HepG2 (cell line): Measurements from ENCODE around the gene UBTF. TPM values are rescaled to one million over a fixed set of nuclear protein-coding genes. Genes with fewer than 3 reads are reported as not detected.

ENCODE experiments used
- ATAC-seq: fragments of 200-7000 bp; cut with Tn5 transposase; 3 replicates; pipeline ENCODE4 v1.9.1; 2020; ENCODE audit warnings: mild to moderate bottlenecking, moderate library complexity
- BruUV-seq: library from RNA; stranded (reverse); fragments of 400-500 nt; replicated peaks from 2 replicates; lab custom pipeline; 2021; lab: Mats Ljungman, UMichigan
- CTCF ChIA-PET: fragments of 300-600 bp; formaldehyde crosslinking; extraction: SDS; loops from one replicate; lab custom pipeline; 2021; ENCODE audit warnings: low total read pairs, inconsistent platforms, low intra/inter-chr PET ratio; lab: Yijun Ruan, JAX
- POLR2A ChIA-PET: fragments of 350-600 bp; sonication (Branson Sonifier 250); formaldehyde crosslinking; loops from one replicate; lab custom pipeline; 2020; ENCODE audit warnings: antibody characterized with exemption, inconsistent platforms; lab: Yijun Ruan, JAX
- DNase-seq: peaks from one replicate; pipeline ENCODE4 v3.0.0-alpha.2; 2015; ENCODE audit warnings: low spot score
- FAIRE-seq: peaks from 3 replicates; lab custom pipeline; 2011; peaks lifted over from hg19 to GRCh38; lab: Jason Lieb, UNC
- H2AFZ ChIP-seq: one replicate; pipeline ENCODE4 v1.6.1; 2011; ENCODE audit warnings: low read length, inconsistent platforms
- H3K27ac ChIP-seq: fragments of 300-600 bp; 3 replicates; pipeline ENCODE4 v1.8.0; 2011; ENCODE audit warnings: mixed run types, mild to moderate bottlenecking, mixed read lengths, low read length, inconsistent platforms; ENCODE audit not compliant: insufficient read depth; ENCODE audit errors: extremely low read length
- H3K27me3 ChIP-seq, 2 experiments: fragments of 200-600 bp in 1 of 2; 2 replicates in 1 of 2; 3 replicates in 1 of 2; pipeline versions ENCODE4 v1.6.0 to v1.8.0; 2011; ENCODE audit warnings: low read length in 2 of 2, mild to moderate bottlenecking in 2 of 2, moderate library complexity in 2 of 2, inconsistent platforms in 1 of 2; ENCODE audit not compliant: insufficient read depth in 2 of 2, control insufficient read depth in 1 of 2
- H3K36me3 ChIP-seq, 2 experiments: fragments of 200-600 bp in 1 of 2; replicated peaks in 1 of 2; 2 replicates in 1 of 2; 3 replicates in 1 of 2; pipeline versions ENCODE4 v1.5.1 to v1.8.0; 2011; ENCODE audit warnings: low read length in 2 of 2, inconsistent platforms in 1 of 2; ENCODE audit not compliant: insufficient read depth in 2 of 2, control insufficient read depth in 1 of 2
- H3K4me1 ChIP-seq: 2 replicates; pipeline ENCODE4 v1.5.1; 2012; ENCODE audit warnings: low read length, inconsistent platforms; ENCODE audit not compliant: insufficient read depth
- H3K4me2 ChIP-seq: 2 replicates; pipeline ENCODE4 v1.6.0; 2011; ENCODE audit warnings: low read depth, low read length, inconsistent platforms
- H3K4me3 ChIP-seq, 3 experiments: fragments of 200-600 bp in 1 of 3; sonication (generic), shearing (Covaris generic) in 1 of 3; replicated peaks in 1 of 3; 2 replicates each; pipeline ENCODE4 v1.5.1; 2011 to 2016; ENCODE audit warnings: low read length in 3 of 3, inconsistent platforms in 2 of 3, low read depth in 2 of 3, mild to moderate bottlenecking in 2 of 3, control low read depth in 1 of 3, mixed read lengths in 1 of 3; ENCODE audit not compliant: insufficient read depth in 1 of 3
- H3K79me2 ChIP-seq: one replicate; pipeline ENCODE4 v1.6.1; 2011; ENCODE audit warnings: low read length, inconsistent platforms; ENCODE audit not compliant: insufficient read depth
- H3K9ac ChIP-seq: 2 replicates; pipeline ENCODE4 v1.6.0; 2011; ENCODE audit warnings: mild to moderate bottlenecking, low read depth, low read length, inconsistent platforms; ENCODE audit not compliant: insufficient read depth
- H3K9me3 ChIP-seq: 2 replicates; pipeline ENCODE4 v1.5.1; 2012; ENCODE audit warnings: mild to moderate bottlenecking, low read length
- H4K20me1 ChIP-seq: 2 replicates; pipeline ENCODE4 v1.6.0; 2011; ENCODE audit warnings: inconsistent platforms, mild to moderate bottlenecking, low read length, moderate library complexity; ENCODE audit not compliant: insufficient read depth
- ATAD3A ChIP-seq: sonication (generic); formaldehyde crosslinking; IDR thresholded peaks from 2 replicates; pipeline ENCODE4 v1.4.0; 2020; ENCODE audit warnings: missing genetic modification reagents
- ZNF30 ChIP-seq: sonication (generic); formaldehyde crosslinking; IDR thresholded peaks from 2 replicates; pipeline ENCODE4 v1.5.0; 2020; ENCODE audit warnings: mild to moderate bottlenecking, missing genetic modification reagents
- ZNF605 ChIP-seq: sonication (generic); formaldehyde crosslinking; IDR thresholded peaks from 2 replicates; pipeline ENCODE4 v1.8.0; 2022; ENCODE audit warnings: mild to moderate bottlenecking, missing genetic modification reagents
- ZNF781 ChIP-seq: sonication (generic); formaldehyde crosslinking; IDR thresholded peaks from 2 replicates; pipeline ENCODE4 v1.5.1; 2020; ENCODE audit warnings: borderline replicate concordance, mild to moderate bottlenecking, missing genetic modification reagents; ENCODE audit errors: not compliant biosample characterization
- ZNF878 ChIP-seq: sonication (generic); formaldehyde crosslinking; IDR thresholded peaks from 2 replicates; pipeline ENCODE4 v1.8.1; 2023; ENCODE audit warnings: mild to moderate bottlenecking, missing genetic modification reagents, moderate library complexity
- WGBS: methylation state at CpG from one replicate; pipeline ENCODE4 v1.1.6; 2017; ENCODE audit warnings: low lambda C conversion rate; 5-methylcytosine and 5-hydroxymethylcytosine counted together
- in situ Hi-C: cut with HindIII; loops from 2 replicates; pipeline ENCODE4 v1.10.0; 2017; ENCODE audit warnings: low pct_unique_long_range_greater_than_20kb; ENCODE audit not compliant: extremely low pct_ligation_motif_present
- intact Hi-C: fragments of 100-400 bp; cut with micrococcal nuclease; formaldehyde crosslinking; loops from one replicate; pipeline ENCODE4 v1.10.0; 2022; ENCODE audit not compliant: unreplicated experiment
- polyA plus RNA-seq, 8 experiments: library from polyadenylated mRNA; depleted of rRNA in 3 of 8; stranded (reverse) in 7 of 8; unstranded in 1 of 8; fragments of >200 nt; fragmentation: Illumina TruSeq in 4 of 8; extraction: Trizol in 4 of 8; gene quantifications; 2 replicates each; pipeline versions ENCODE4 v1.2.1 to v1.2.3, GENCODE V29; 2011 to 2016; ENCODE audit warnings: low read depth in 4 of 8, missing spikeins in 1 of 8, mixed read lengths in 1 of 8; ENCODE audit not compliant: insufficient read depth in 1 of 8
- total RNA-seq, 5 experiments: library from RNA; depleted of rRNA; stranded (reverse); fragments of >200 nt; fragmentation: Illumina TruSeq; extraction: Trizol; gene quantifications; 2 replicates each; pipeline ENCODE4 v1.2.3, GENCODE V29; 2016; ENCODE audit warnings: low read depth in 1 of 5
- TF ChIP-seq, protein P1 (sequence below): IDR thresholded peaks from 2 replicates; pipeline ENCODE4 v1.6.1; 2018; ENCODE audit warnings: missing genetic modification reagents, mild to moderate bottlenecking, missing compliant biosample characterization
- TF ChIP-seq, protein P2 (sequence below), 2 experiments: IDR thresholded peaks; 2 replicates each; pipeline ENCODE4 v1.6.1; 2011 to 2012; ENCODE audit warnings: low read length in 2 of 2, borderline replicate concordance in 1 of 2, low read depth in 1 of 2, mild to moderate bottlenecking in 1 of 2, moderate library complexity in 1 of 2
- TF ChIP-seq, protein P3 (sequence below): sonication (generic); formaldehyde crosslinking; IDR thresholded peaks from 2 replicates; pipeline ENCODE4 v1.8.0; 2022; ENCODE audit warnings: missing genetic modification reagents, mild to moderate bottlenecking, moderate library complexity, borderline replicate concordance
- TF ChIP-seq, protein P4 (sequence below): sonication (generic); formaldehyde crosslinking; IDR thresholded peaks from 2 replicates; pipeline ENCODE4 v1.8.0; 2022; ENCODE audit warnings: mild to moderate bottlenecking, missing genetic modification reagents; ENCODE audit not compliant: insufficient replicate concordance

Gene UBTF
- total and polyA plus RNA-seq, 2 of the 13 experiments (the other 11 are each of a cell fraction or from before 2014, with no cell fraction given): 15.2 to 60.9 TPM

DNA sequence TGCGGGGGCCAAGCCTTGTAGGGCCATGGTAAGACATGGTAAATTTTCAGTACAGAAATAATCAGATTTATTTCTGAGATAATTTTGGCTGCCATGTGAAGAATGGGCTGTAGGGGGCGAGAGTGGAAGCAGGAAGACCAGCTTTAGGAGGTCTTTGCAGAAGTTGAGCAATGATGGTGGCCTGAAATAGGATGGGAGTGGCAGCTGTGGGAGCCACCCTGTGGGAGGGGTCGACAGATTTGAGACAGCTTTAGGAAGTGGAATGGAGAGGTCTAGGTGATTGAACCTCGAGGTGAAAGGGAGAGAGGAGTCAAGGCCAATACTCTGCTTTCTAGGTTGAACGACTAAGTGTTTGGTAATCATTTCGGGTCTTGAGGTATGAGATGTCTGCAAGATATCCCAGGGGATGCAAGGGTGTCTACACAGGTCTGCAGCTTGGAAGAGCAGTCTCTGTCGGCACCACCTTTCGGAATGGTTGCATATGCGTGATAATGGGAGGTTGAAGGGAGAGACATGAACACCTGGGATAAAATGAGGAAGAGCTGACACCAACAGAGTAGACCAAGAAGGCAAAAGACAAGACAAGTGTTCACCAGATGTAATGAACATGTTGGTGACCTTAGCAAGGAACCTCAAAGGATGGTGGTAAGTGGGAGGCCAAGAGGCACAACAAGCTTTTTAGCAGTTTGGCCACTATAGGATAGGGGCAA is 15.6 kb downstream of the UBTF start:
- 51% methylated on average over 9 of the region's 9 CpGs for WGBS
- ATAC-seq: no peak; the same call in 2 of the 3 replicates
- Histone ChIP-seq H2AFZ (no peak overlapping the region), H4K20me1 (no peaks in the 10 kb centered on the region), H3K79me2 (peaks cover under 1% of the 10 kb centered on the region), H3K4me1 (peaks cover 27% of the 10 kb centered on the region), H3K27ac (no peak overlapping the region), H3K9ac (no peak overlapping the region), H3K27me3 (no peaks in the 10 kb centered on the region; a peak in 1 of 5 replicates), H3K4me3 (no peak overlapping the region), H3K9me3 (no peaks in the 10 kb centered on the region), H3K36me3 (peaks cover 7 to 17% of the 10 kb centered on the region in 2 experiments; a peak in 4 of 5 replicates), H3K4me2 (no peak overlapping the region)
- peak; percentile 96 for FAIRE-seq
- CTCF ChIA-PET: interaction anchor here (1.2 to 1.9 kb wide), 4 partner anchors 14 to 147 kb away, joined by 5 to 13 read pairs (median 5); partner anchors contain the start of gene GRN
- POLR2A ChIA-PET: interaction anchor here (0.6 to 1.1 kb wide), 6 partner anchors 8 to 142 kb away, joined by 3 to 8 read pairs (median 4); partner anchors contain the start of gene TMUB2
- in situ Hi-C loops: no loop called here
- BruUV-seq: no TSS peak
- intact Hi-C loops: loop anchor here (2.0 to 5.0 kb wide), 2 partner anchors 15 to 123 kb away; partner anchors contain the start of gene UBTF
- DNase-seq: peak; percentile 78
- TF ChIP-seq ZNF878 (CRISPR knock-in tag): no peak
- TF ChIP-seq, protein P1, sequence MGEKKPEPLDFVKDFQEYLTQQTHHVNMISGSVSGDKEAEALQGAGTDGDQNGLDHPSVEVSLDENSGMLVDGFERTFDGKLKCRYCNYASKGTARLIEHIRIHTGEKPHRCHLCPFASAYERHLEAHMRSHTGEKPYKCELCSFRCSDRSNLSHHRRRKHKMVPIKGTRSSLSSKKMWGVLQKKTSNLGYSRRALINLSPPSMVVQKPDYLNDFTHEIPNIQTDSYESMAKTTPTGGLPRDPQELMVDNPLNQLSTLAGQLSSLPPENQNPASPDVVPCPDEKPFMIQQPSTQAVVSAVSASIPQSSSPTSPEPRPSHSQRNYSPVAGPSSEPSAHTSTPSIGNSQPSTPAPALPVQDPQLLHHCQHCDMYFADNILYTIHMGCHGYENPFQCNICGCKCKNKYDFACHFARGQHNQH: peak; percentile 37; the same call in 1 of the 2 replicates
- TF ChIP-seq ZNF781: no peak
- TF ChIP-seq, protein P2, sequence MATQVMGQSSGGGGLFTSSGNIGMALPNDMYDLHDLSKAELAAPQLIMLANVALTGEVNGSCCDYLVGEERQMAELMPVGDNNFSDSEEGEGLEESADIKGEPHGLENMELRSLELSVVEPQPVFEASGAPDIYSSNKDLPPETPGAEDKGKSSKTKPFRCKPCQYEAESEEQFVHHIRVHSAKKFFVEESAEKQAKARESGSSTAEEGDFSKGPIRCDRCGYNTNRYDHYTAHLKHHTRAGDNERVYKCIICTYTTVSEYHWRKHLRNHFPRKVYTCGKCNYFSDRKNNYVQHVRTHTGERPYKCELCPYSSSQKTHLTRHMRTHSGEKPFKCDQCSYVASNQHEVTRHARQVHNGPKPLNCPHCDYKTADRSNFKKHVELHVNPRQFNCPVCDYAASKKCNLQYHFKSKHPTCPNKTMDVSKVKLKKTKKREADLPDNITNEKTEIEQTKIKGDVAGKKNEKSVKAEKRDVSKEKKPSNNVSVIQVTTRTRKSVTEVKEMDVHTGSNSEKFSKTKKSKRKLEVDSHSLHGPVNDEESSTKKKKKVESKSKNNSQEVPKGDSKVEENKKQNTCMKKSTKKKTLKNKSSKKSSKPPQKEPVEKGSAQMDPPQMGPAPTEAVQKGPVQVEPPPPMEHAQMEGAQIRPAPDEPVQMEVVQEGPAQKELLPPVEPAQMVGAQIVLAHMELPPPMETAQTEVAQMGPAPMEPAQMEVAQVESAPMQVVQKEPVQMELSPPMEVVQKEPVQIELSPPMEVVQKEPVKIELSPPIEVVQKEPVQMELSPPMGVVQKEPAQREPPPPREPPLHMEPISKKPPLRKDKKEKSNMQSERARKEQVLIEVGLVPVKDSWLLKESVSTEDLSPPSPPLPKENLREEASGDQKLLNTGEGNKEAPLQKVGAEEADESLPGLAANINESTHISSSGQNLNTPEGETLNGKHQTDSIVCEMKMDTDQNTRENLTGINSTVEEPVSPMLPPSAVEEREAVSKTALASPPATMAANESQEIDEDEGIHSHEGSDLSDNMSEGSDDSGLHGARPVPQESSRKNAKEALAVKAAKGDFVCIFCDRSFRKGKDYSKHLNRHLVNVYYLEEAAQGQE (IDR thresholded peaks at IDR 0.05; ENCODE audit: borderline replicate concordance in 1 of 2, low read depth in 1 of 2, low read length in 2 of 2): no peak
- TF ChIP-seq, protein P3, sequence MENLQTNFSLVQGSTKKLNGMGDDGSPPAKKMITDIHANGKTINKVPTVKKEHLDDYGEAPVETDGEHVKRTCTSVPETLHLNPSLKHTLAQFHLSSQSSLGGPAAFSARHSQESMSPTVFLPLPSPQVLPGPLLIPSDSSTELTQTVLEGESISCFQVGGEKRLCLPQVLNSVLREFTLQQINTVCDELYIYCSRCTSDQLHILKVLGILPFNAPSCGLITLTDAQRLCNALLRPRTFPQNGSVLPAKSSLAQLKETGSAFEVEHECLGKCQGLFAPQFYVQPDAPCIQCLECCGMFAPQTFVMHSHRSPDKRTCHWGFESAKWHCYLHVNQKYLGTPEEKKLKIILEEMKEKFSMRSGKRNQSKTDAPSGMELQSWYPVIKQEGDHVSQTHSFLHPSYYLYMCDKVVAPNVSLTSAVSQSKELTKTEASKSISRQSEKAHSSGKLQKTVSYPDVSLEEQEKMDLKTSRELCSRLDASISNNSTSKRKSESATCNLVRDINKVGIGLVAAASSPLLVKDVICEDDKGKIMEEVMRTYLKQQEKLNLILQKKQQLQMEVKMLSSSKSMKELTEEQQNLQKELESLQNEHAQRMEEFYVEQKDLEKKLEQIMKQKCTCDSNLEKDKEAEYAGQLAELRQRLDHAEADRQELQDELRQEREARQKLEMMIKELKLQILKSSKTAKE (CRISPR knock-in tag): no peak
- TF ChIP-seq ATAD3A (CRISPR knock-in tag): no peak
- no peak for TF ChIP-seq ZNF605 (CRISPR knock-in tag)
- TF ChIP-seq, protein P4, sequence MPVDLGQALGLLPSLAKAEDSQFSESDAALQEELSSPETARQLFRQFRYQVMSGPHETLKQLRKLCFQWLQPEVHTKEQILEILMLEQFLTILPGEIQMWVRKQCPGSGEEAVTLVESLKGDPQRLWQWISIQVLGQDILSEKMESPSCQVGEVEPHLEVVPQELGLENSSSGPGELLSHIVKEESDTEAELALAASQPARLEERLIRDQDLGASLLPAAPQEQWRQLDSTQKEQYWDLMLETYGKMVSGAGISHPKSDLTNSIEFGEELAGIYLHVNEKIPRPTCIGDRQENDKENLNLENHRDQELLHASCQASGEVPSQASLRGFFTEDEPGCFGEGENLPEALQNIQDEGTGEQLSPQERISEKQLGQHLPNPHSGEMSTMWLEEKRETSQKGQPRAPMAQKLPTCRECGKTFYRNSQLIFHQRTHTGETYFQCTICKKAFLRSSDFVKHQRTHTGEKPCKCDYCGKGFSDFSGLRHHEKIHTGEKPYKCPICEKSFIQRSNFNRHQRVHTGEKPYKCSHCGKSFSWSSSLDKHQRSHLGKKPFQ (CRISPR knock-in tag): no peak
- no peak for TF ChIP-seq ZNF30 (CRISPR knock-in tag)
